Keratinocyte (primary cell): ENCODE results near the gene KDM1B.

ENCODE experiments used
- CTCF ChIP-seq, 3 experiments: IDR thresholded peaks in 1 of 3; conservative IDR thresholded peaks in 1 of 3; optimal IDR thresholded peaks in 1 of 3; 2 replicates in 2 of 3; 3 replicates in 1 of 3; pipeline versions ENCODE3 to v1.5.1; 2011; ENCODE audit warnings: low read length in 3 of 3, mild to moderate bottlenecking in 3 of 3, moderate library complexity in 2 of 3, control low read depth in 1 of 3, inconsistent platforms in 1 of 3; ENCODE audit not compliant: insufficient read depth in 2 of 3; ENCODE audit errors: extremely low read depth in 1 of 3
- EZH2 ChIP-seq: IDR thresholded peaks from one replicate; pipeline ENCODE4 v1.6.1; 2012; ENCODE audit warnings: inconsistent platforms, mild to moderate bottlenecking, low read length, moderate library complexity

GRCh38 chr6:18189196-18189595, 34.0 kb downstream of the KDM1B start:
- TF ChIP-seq EZH2 (no peak), CTCF (optimal IDR thresholded peaks at IDR 0.05 in 1 of 3, IDR thresholded peaks at IDR 0.05 in 1 of 3, conservative IDR thresholded peaks at IDR 0.05 in 1 of 3; ENCODE audit: extremely low read depth in 1 of 3, insufficient read depth in 2 of 3, low read length in 3 of 3) (no peak)
